Suppressor macrophage treated with lipopolysaccharide for 4 hours (primary cell): ENCODE results near the gene CHST4.
"Not testable (repeated sequence)": the region's sequence is repeated elsewhere in the genome, so short reads cannot be mapped to it uniquely, and the experiment has no call there.

Experiments used
- DNase-seq: peaks from one replicate; pipeline ENCODE4 v3.0.0-alpha.2; 2020

The CHST4 gene

DNA sequence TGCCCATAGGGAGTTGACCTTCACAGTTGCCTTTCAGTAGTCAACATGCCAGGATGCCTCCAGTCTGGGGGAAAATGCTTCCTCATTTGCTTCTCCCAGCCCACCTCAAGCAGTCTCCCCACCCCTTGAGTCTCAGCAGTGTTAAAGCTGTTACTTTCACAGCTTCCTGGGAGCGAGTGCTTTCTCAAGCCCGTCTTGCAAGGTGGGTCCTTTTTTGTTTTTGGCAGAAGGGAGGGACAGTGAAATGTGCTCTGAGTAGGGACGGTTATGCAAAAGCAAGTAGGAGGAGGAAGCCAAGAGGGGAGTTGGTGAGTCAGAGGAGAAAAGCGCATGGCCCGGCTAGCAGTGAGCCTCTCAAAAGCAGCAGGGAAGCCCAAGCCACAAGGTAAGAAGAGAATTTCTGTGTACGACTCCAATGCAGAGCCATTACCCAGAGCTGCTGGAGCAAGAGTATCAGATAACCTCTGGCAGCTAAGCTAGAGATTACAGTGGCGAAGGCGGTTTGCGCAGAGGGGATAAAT lies at the start of gene CHST4:
Gene CHST4 (plus strand): TSS at position 316 of the 521 bp plus-strand sequence. CDS start 10,252 bp downstream, outside the sequence.
- DNase-seq: peak; percentile 24

DNA sequence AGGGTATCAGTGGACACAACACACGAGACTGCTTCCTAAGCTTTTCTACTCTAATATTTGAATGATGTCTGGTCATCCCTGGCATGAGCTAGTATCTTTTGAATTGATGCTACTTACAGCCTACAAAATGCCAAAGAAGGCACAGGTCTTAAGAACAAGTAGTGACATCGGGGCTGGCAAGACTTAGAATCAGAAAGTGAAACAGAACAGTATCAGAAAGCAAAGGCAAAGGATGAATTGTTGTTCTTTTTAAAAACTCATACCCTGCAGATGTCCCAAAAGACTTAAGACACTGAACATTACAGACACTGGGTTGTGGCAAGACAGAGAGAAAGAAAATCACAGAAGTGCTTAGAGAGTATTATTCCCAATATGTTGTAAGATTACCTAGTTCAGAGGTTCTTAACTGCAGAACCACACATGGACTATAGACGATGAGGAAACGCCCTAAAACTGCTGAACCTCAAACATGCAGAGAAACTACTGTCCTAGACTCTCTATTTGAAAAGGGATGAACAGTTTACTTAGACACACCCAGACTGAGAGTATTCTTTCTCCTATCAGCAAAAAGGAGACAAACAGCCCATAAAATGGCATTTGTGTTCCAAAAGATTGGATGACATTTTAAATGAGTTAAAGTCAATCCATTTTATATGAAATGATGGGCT lies 49.6 kb upstream of the CHST4 start:
- DNase-seq: no peak

DNA sequence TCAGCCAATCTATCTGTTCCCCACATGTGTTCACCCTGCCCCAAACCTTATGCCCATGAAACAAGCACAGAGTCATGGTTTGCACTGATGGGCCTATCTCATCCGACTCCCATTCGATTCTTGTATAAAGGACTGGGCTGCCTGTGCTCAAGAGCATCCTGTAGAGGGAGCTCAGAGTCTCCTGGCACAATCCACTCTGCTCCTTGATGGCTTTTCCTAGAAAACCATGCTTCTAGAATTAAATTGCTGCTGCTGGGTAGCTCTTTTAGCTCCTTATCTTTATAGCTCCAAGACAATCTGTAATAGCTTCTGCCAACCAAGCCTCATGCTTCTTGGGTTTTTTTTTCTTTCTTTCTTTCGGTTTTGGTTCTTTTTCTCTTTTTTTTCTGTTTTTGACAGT lies 46.8 kb upstream of the CHST4 start:
- DNase-seq: no peak

DNA sequence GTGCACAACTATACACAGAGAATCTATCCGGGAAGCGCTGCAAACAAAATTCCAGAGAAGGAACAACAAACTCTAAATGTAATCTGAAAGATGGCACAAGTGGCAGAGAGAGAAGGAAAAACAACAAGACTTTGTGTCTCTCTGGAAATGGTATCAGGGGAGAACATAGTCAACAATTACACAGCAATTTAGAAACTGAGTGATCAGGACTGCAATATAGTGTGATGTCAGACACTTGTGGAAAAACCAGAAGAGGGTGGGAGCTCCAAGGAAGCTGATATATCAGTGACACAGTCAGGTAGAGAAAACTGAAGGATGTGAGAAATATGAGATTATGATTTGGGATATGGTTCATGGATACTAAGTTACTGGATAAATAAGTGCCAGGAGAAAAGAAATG lies 45.3 kb upstream of the CHST4 start:
- DNase-seq: no peak

DNA sequence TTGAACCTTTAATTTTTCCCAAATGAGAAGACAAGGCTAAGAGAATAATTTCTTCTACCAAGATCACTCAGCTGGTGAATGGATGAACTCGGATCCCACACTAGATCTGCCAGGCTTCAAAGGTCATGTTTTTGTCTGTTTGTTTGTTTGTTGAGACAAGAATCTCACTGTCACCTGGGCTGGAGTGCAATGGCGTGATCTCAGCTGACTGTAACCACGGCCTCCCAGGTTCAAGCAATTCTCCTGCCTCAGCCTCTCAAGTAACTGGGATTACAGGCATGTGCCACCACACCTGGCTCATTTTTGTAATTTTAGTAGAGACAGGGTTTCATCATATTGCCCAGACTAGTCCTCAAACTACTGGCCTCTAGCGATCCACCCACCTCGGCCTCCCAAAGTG lies 43.7 kb upstream of the CHST4 start:
- no peak for DNase-seq

DNA sequence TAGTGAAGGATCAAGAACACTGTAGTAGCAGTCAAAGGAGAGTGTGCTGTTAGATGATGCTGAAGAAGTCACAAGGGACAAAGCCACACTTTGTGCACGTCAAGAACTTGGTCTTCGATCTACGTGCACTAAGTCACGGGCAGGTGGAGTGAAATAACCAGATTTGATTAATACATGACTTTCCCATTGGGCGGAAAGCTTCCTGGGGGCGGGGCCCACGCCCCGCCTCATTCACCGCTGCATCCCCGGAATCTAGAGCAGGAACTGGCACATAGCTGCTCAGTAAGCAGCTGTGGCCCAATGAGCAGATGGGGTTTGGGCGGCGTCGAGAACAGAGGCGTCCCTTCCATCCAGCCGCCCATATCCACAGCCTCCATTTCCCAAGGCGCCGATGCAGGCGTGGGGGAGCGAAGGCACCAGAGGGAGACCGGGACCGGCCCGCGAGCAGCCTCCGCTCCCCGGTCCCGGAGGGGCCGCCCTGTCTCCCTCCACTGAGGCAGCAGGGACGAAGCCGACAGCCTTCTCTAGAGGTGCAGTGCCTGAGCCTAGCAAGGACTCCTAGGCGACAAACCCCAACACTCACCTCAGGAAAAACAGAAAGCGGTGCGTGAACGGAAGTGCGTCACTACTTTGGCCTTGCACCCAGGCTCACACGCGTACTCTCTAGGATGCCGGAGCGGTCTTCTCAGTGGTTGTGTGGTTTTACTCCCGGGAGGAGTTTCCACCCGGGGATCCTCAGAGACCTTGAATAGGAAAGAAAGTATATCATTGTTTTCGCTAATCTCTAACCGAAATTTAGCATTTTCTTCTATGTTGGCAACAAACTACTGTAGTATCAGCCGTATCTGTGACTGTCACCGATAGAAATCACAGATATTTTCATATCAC lies 42.0 kb upstream of the CHST4 start:
- peak; percentile 92 for DNase-seq

DNA sequence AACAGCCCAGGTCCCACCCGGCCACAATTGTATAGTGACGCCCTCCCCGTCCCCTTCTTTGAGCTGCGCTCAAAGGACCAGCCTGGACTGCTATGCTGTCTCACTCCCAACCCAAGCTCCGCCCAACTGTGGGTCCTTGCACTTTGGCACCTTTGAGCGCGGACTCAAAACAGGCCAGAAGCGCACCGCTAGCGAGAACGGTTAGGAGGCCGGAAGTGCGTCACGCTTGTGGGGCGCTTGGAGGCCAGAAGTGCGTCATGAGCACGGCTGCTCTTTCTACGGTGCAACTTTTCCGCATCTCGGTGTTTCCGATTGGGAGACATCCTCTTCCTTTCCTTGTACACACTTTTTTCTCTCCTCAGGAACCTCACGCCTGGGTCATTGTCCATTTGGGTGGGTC lies 37.1 kb upstream of the CHST4 start, which contains the start of gene ZNF19:
Gene ZNF19 (minus strand): TSS at position 203 of the 400 bp plus-strand sequence. CDS start 7,210 bp downstream, outside the sequence.
- DNase-seq: no peak

DNA sequence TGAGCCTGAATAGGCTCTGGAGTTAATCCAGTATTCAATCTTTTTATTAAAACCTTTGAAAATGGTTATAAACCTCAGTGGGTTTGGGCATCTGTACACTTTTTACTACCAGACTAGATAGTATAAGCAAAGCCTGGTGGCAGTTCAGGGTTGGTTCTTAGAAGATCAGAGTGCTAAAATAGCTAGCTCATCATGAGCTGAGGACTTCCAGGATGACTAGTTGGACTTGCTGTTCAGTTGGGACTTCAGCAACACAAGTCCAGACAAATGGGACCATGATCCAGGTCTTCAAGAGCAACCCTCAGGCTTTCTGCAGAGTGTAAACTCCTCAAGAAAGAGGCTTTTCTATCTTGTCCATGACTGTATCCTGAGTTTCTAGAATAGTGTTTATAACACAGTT lies 35.9 kb upstream of the CHST4 start:
- no peak for DNase-seq

DNA sequence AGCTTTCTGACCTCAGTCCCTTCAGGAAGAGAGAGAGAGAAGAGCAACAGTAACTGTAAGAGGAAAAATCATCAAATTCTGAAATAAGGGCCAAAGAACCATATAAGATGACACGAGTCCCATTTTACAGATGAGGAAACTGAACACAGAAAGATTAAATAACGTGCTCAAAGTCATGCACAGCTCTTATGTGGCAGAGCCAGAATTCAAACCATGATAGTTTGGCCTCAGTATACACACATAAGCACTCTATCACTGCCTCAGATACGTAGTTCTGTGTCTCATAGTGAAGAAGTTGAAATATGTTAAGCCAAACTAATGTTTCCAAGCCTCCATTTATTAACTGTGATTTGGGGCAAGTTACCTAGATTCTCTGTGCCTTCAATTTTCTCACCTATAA lies 35.2 kb upstream of the CHST4 start:
- DNase-seq: no peak

DNA sequence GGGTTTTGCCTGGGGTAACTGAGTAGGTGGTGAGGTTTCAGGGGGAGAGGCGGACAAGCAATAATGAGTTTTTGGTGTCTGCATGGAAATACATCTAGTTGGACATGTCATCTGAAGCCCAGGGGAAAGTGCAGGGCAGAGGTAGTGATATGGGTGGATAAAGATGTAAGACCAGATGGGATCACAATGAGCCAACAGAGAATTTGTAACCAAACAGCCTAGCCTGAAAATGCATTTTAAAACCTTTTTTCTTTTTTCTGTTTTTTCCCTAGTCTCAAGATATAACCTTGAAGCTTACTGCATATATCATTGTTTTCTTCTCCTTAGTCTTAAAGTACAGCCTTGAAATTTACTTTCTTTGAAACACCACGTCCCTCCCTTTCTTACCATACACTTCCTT lies 33.4 kb upstream of the CHST4 start:
- DNase-seq: no peak

DNA sequence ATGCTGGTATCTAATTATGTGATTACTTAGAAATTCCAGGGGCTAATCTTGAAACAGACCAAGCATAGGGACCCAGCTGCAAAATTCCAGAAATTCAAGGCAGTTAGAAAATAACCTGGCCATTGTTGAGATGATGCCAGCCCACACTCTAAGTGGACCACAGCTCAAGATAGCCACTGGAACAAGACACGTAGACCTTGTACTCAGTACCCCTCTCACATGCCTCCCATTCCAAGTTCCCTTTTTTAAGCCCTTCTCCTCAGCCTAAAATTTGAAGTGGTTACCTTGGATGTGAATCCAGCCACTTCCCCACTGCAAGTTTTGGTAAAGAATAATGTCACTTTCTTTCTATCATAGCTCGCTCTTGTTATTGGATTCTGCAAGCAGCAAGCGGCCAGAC lies 33.0 kb upstream of the CHST4 start:
- DNase-seq: no peak

DNA sequence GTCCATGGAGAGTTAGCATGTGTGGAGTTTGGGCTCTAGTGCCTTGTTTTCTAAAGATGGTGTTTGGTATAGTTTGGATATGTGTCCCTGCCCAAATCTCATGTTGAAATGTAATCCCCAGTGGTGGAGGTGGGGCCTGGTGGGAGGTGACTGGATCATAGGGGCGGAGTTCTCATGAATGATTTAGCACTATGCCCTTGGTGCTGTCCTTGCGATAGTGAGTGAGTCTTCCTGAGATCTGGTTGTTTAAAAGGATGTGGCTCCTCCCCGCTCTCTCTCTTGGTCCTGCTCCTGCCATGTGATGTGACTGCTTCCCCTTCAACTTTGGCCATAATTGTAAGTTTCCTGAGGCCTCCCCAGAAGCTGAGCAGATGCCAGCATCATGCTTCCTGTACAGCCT lies 28.2 kb upstream of the CHST4 start:
- DNase-seq: no peak

DNA sequence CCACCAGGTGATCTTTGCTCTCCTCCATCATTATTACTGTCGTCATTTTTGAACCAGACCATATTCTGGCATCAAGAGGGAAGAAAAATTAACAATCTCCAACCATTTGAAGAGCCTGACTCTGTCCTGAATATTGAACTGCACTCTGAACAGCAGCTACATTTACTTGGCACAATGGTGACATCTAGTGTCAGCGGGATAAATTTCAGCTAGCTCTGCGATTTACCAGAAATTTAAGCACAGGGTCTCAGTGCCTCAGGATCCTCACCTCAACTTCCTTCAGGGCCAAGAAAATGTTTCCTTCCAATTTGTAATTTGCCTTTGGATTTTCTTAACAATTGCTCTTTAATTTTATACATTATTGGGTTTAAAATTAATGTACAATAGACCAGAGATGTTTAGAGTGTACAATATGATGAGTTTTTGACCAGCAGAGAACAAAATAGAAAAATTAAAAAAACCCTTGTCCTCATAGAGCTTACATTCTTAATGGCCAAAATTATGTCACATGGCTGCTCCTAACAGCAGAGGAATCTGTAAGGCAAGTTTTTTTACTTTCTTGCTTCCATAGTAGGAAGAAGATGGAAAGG lies 26.4 kb upstream of the CHST4 start:
- peak; percentile 62 for DNase-seq

DNA sequence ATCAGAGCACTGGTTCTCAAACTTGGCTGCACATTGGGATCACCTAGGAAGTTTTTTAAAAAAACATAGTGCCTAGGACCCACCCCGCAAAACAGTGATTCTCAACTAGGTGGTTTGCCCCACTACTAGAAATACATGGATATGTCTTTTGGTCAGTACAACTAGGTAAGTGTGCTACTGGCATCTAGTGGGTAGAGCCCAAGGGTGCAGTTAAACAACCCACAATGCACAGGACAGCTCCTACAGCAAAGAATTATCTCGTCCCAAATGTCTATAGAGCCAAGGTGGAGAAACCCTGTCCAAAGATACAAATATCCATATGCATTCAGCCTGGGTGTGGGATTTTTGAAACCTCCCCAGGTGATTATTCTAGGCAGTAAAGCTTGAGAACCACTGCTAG lies 25.3 kb upstream of the CHST4 start:
- no peak for DNase-seq

DNA sequence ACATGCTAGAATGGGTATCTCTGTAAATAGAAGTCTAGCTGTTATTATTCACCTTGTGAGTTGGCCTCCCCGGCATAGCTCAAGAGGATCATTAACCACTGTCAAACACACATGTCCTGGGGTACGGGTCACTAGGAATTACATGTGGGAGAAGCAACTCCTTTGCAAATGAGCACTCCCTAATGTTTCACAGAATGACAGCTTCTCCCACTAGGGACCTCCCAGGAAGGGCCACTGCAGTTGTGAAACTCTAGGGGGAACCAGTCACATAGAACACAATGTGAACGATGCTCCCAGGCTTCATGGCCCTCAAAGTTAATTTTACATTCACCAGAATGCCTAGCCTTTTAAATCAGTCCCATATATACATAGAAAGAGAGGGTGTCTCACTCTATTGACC lies 24.7 kb upstream of the CHST4 start:
- no peak for DNase-seq

DNA sequence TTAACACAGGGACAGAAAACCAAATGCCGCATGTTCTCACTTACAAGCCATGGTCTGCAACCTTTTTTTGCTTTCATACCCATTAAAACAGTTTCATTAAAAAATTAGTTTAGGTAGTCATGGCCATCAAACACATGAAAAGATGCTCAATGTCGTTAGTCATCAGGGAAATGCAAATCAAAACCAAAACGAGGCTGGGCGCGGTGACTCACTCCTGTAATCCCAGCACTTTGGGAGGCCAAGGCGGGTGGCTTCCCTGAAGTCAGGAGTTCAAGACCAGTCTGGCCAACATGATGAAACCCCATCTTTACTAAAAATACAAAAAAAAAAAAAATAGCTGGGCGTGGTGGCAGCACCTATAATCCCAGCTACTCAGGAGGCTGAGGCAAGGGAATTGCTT lies 22.2 kb upstream of the CHST4 start:
- DNase-seq: not testable (repeated sequence)

DNA sequence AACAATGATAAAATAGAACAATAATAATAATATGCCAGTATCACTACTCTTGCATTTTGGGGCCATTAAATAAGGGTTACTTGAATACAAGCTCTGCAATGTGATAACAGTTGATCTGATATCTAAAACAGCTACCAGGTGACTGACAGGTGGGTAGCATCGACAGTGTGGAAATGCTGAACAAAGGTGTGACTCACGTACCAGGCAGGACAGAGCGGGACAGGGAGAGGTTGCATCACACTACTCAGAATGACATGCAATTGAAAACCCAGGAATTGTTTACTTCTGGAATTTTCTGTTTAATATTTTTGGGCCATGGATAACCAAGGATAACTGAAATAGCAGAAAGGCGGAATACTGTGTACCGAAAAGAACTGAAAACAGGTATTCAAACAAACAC lies 21.3 kb upstream of the CHST4 start:
- DNase-seq: no peak

DNA sequence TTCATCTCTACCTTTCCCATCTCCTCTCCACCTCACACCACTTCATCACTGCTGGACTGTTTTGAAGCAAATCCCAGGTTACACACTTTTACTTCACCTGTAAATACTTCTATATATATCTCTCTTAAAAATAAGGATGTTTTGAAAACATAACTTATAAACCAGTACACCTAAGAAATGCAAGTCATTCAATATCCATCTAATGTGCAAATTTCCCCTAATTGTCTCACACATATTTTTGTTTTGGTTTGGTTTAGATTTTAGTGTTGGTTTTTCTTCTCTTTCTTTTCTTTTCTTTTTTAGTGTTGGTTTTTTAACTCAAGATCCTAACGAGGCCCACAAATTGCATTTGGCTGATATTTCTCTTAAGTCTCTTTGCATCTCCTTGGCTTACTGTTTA lies 19.2 kb upstream of the CHST4 start:
- no peak for DNase-seq

DNA sequence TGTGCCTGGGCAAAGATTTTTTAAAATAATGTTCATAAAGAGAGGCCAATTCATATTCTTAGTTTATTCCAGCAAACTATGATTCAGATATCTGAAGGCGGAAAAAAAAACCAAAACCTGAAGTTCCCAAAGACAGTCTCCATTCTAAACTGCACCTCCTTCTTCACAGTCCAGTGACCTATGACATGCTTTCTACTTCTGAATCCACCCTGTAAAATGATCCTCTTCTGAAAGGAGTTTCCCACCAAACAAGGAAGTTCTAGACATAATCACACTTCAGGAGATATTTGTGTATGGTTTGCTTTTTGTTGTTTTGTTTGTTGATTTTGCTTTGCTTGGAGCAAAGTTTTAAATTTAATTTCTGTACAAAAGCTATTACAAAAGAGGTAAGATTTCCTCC lies 12.9 kb upstream of the CHST4 start:
- DNase-seq: no peak

DNA sequence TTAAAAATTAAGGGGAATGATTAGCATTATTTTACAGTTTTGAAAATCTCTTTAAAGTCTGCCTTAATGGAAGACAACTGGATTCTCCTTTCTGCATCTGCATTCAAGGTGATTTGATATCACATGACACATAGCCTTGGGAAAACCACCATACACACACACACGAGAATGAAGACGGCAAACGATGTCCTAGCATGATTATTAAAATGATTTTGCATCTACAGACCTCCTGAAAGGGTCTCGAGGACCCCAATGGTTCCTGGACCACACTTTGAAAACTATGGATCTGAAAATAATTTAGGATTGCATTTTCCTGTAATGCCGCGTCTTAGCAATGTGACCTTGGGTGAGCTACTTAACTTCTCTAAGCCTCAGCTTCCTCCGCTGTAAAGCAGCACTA lies 11.8 kb upstream of the CHST4 start:
- DNase-seq: no peak

DNA sequence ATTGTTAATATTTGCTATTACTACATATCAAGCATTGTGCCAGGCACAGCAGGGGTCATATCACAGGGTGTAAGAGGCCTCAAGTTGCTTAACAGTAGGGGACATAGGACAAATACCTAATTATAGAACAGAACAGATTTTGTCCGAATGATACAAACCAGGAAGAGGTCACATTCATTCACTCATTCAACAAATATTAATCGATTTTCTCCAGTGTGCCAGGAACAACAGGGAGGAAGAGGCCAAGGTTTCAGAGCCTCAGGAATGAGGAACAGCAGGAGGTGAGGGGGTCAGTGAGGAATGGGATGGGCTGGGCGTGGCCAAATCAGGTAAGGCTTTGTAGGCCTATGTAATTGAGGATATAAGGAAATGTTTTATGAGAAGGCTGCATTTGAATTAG lies 11.2 kb upstream of the CHST4 start:
- no peak for DNase-seq

DNA sequence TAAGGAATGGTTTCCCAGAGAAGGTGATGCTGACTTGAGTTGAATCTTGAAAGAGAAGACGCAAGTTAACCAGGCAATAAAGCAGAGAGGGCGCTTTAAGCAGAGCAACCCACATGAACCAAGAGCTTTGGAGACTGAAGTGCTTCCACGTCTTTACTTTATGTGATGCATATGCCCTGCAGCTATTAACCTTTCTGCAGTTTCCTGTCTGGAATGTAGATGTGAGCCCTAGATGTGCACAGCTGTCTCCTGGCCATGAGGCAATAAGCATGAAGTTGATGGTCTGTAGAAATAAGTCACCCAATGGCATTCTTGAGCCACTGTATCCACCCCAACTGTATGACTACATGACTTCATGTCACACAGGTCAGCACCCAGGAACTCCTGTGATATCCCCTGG lies 5.7 kb upstream of the CHST4 start:
- no peak for DNase-seq
